K562 (cell line): ENCODE data around the gene HMGXB3. TPM values are rescaled to one million over a fixed set of nuclear protein-coding genes. Genes with fewer than 3 reads are reported as not detected.
A peak's percentile ranks its signal among the peaks of the same experiment; 100 is the strongest.

ENCODE experiments used
- ATAC-seq: fragments of 200-7000 bp; cut with Tn5 transposase; 3 replicates; pipeline ENCODE4 v1.9.1; 2020; ENCODE audit warnings: moderate library complexity
- BruUV-seq: library from RNA; stranded (reverse); fragments of 400-500 nt; replicated peaks from 2 replicates; lab custom pipeline; 2021; lab: Mats Ljungman, UMichigan
- CTCF ChIA-PET: fragments of 300-600 bp; formaldehyde crosslinking; extraction: SDS; loops from one replicate; lab custom pipeline; 2021; ENCODE audit warnings: low intra/inter-chr PET ratio; lab: Yijun Ruan, JAX
- POLR2A ChIA-PET: fragments of 300-600, 350-650 bp; sonication (Branson Sonifier 250); formaldehyde crosslinking; extraction: SDS; loops from one replicate; lab custom pipeline; 2021; ENCODE audit warnings: antibody characterized with exemption, inconsistent platforms; lab: Yijun Ruan, JAX
- DNase-seq, 4 experiments: peaks; one replicate each; pipeline versions ENCODE4 v3.0.0 to v3.0.0-alpha.2; 2011 to 2018; ENCODE audit warnings: low spot score in 3 of 4, mixed read lengths in 3 of 4; ENCODE audit errors: extremely low read depth in 1 of 4
- FAIRE-seq: peaks from 2 replicates; lab custom pipeline; 2011; peaks lifted over from hg19 to GRCh38; lab: Jason Lieb, UNC
- H2AFZ ChIP-seq: 2 replicates; pipeline ENCODE4 v1.6.0; 2011; ENCODE audit warnings: low read depth, low read length, control low read depth, inconsistent platforms
- H3K27ac ChIP-seq: fragments of 200-600 bp; 3 replicates; pipeline ENCODE4 v1.8.0; 2011; ENCODE audit warnings: low read depth, mild to moderate bottlenecking, control low read depth, inconsistent platforms, low read length, moderate library complexity, mixed read lengths; ENCODE audit errors: extremely low read depth
- H3K27me3 ChIP-seq, 2 experiments: fragments of 300-600 bp in 1 of 2; 2 replicates in 1 of 2; 3 replicates in 1 of 2; pipeline versions ENCODE4 v1.6.0 to v1.8.0; 2011; ENCODE audit warnings: inconsistent platforms in 2 of 2, low read length in 2 of 2, mild to moderate bottlenecking in 1 of 2, mixed read lengths in 1 of 2, moderate library complexity in 1 of 2; ENCODE audit not compliant: control insufficient read depth in 2 of 2, insufficient read depth in 2 of 2
- H3K36me3 ChIP-seq: fragments of 300-600 bp; 3 replicates; pipeline ENCODE4 v1.8.0; 2011; ENCODE audit warnings: mild to moderate bottlenecking, low read length, inconsistent platforms; ENCODE audit not compliant: control insufficient read depth, insufficient read depth
- H3K4me1 ChIP-seq, 2 experiments: fragments of 200-600 bp in 1 of 2; replicated peaks in 1 of 2; 2 replicates in 1 of 2; 3 replicates in 1 of 2; pipeline versions ENCODE4 v1.5.1 to v1.8.0; 2011; ENCODE audit warnings: inconsistent platforms in 2 of 2, low read length in 2 of 2, mild to moderate bottlenecking in 1 of 2, mixed read lengths in 1 of 2, moderate library complexity in 1 of 2; ENCODE audit not compliant: control insufficient read depth in 2 of 2, insufficient read depth in 2 of 2
- H3K4me2 ChIP-seq: 2 replicates; pipeline ENCODE4 v1.6.1; 2011; ENCODE audit warnings: low read length, control low read depth, inconsistent platforms, mixed read lengths; ENCODE audit not compliant: insufficient read depth
- H3K4me3 ChIP-seq: fragments of 200-600 bp; sonication (generic), shearing (Covaris generic); 2 replicates; pipeline ENCODE4 v1.5.1; 2016; ENCODE audit warnings: control low read depth, inconsistent platforms
- H3K79me2 ChIP-seq: fragments of 200-600 bp; 3 replicates; pipeline ENCODE4 v1.8.0; 2011; ENCODE audit warnings: low read length, inconsistent platforms; ENCODE audit not compliant: control insufficient read depth, insufficient read depth
- H3K9ac ChIP-seq, 2 experiments: 2 replicates each; pipeline versions ENCODE4 v1.6.0 to v1.6.1; 2011; ENCODE audit warnings: low read depth in 2 of 2, low read length in 2 of 2, control low read depth in 1 of 2, inconsistent platforms in 1 of 2, mild to moderate bottlenecking in 1 of 2, mixed read lengths in 1 of 2; ENCODE audit not compliant: insufficient read depth in 1 of 2
- H3K9me1 ChIP-seq: one replicate; pipeline ENCODE4 v1.6.0; 2011; ENCODE audit warnings: inconsistent platforms, mild to moderate bottlenecking, low read length, moderate library complexity; ENCODE audit not compliant: control insufficient read depth, insufficient read depth
- H3K9me3 ChIP-seq: replicated peaks from 2 replicates; pipeline ENCODE4 v1.5.1; 2011; ENCODE audit warnings: low read depth, low read length, inconsistent platforms; ENCODE audit not compliant: control insufficient read depth, insufficient read depth
- H4K20me1 ChIP-seq: replicated peaks from 2 replicates; pipeline ENCODE4 v1.6.1; 2011; ENCODE audit warnings: low read length, inconsistent platforms, mixed read lengths; ENCODE audit not compliant: control insufficient read depth, insufficient read depth
- ATF1 ChIP-seq, 2 experiments: fragments of 450-650 bp in 1 of 2; IDR thresholded peaks; 2 replicates each; pipeline ENCODE4 v1.6.1; 2016; ENCODE audit warnings: missing compliant biosample characterization in 1 of 2, missing genetic modification characterization in 1 of 2
- BMI1 ChIP-seq: fragments of 150-350 bp; IDR thresholded peaks from 2 replicates; pipeline ENCODE4 v1.6.1; 2014; ENCODE audit warnings: low read length
- CXXC5 ChIP-seq: fragments of 250-450 bp; sonication (Bioruptor Pico); IDR thresholded peaks from 2 replicates; pipeline ENCODE4 v1.8.0; 2022; ENCODE audit warnings: inconsistent platforms, mild to moderate bottlenecking, moderate library complexity
- HDGF ChIP-seq: fragments of 450-650 bp; IDR thresholded peaks from 2 replicates; pipeline ENCODE4 v1.6.1; 2016
- MEIS2 ChIP-seq: fragments of 450-650 bp; IDR thresholded peaks from 2 replicates; pipeline ENCODE4 v1.6.1; 2014; ENCODE audit warnings: mild to moderate bottlenecking; ENCODE audit not compliant: partially characterized antibody
- RHOXF2B ChIP-seq: fragments of 250-450 bp; sonication (Bioruptor Pico); conservative IDR thresholded peaks from 2 replicates; pipeline ENCODE4 v1.5.1; 2021
- THRAP3 ChIP-seq: fragments of 450-650 bp; IDR thresholded peaks from 2 replicates; pipeline ENCODE4 v1.6.1; 2016; ENCODE audit warnings: mild to moderate bottlenecking, inconsistent platforms, borderline replicate concordance
- ZFP30 ChIP-seq: fragments of 250-450 bp; sonication (Bioruptor Pico); IDR thresholded peaks from 2 replicates; pipeline ENCODE4 v1.8.0; 2022; ENCODE audit warnings: moderate library complexity, mild to moderate bottlenecking, inconsistent platforms, borderline replicate concordance
- ZKSCAN3 ChIP-seq: fragments of 250-450 bp; sonication (Bioruptor Pico); IDR thresholded peaks from 2 replicates; pipeline ENCODE4 v1.4.0; 2020
- ZNF146 ChIP-seq: IDR thresholded peaks from one replicate; pipeline ENCODE4 v1.6.1; 2018; ENCODE audit warnings: missing compliant biosample characterization; ENCODE audit not compliant: unreplicated experiment
- ZNF584 ChIP-seq: fragments of 200-800 bp; sonication (Bioruptor generic); IDR thresholded peaks from 2 replicates; pipeline ENCODE4 v1.6.1; 2016; ENCODE audit warnings: low read depth, mild to moderate bottlenecking, missing genetic modification characterization, missing compliant biosample characterization
- ZNF586 ChIP-seq: fragments of 450-650 bp; formaldehyde crosslinking; conservative IDR thresholded peaks from 2 replicates; pipeline ENCODE4 v1.4.0; 2020; ENCODE audit warnings: mild to moderate bottlenecking, moderate library complexity
- ZNF79 ChIP-seq: fragments of 250-450 bp; sonication (Bioruptor Pico); IDR thresholded peaks from 2 replicates; pipeline ENCODE4 v1.4.0; 2020; ENCODE audit warnings: low read depth, mild to moderate bottlenecking, moderate library complexity
- WGBS: fragments of 100-300 bp; shearing (Covaris generic); methylation state at CpG from one replicate; pipeline ENCODE4 v1.1.6; 2016; ENCODE audit warnings: low coverage, mixed read lengths; ENCODE audit not compliant: insufficient coverage; ENCODE audit errors: missing lambda C conversion rate; 5-methylcytosine and 5-hydroxymethylcytosine counted together
- in situ Hi-C: fragments of 300-500 bp; cut with MboI; formaldehyde crosslinking; loops from 4 replicates; pipeline ENCODE4 v1.15.0; 2018; ENCODE audit warnings: inconsistent platforms, mixed read lengths
- intact Hi-C: fragments of 100-400 bp; cut with micrococcal nuclease; formaldehyde crosslinking; loops from 2 replicates; pipeline ENCODE4 v1.14.2; 2022
- polyA plus RNA-seq, 8 experiments: library from polyadenylated mRNA; depleted of rRNA in 4 of 8; stranded (reverse) in 5 of 8; unstranded in 3 of 8; fragments of >200 nt; fragmentation: Nextera tagmentation in 2 of 8; fragmentation: Illumina TruSeq in 1 of 8; extraction: Ambion mirVana in 2 of 8; extraction: Trizol in 1 of 8; gene quantifications; 2 replicates each; pipeline versions ENCODE4 v1.2.1 to v1.2.3, GENCODE V29; 2011 to 2014; ENCODE audit warnings: inconsistent platforms in 1 of 8, missing spikeins in 1 of 8
- total RNA-seq, 7 experiments: library from RNA; depleted of rRNA in 6 of 7; stranded (reverse); fragments of >200 nt in 6 of 7; fragmentation: Illumina TruSeq in 2 of 7; extraction: Trizol in 2 of 7; gene quantifications; 2 replicates each; pipeline versions ENCODE4 v1.2.1 to v1.2.3, GENCODE V29; 2011 to 2021; ENCODE audit warnings: low replicate concordance in 1 of 7
- TF ChIP-seq, protein P1 (sequence below): fragments of 450-650 bp; IDR thresholded peaks from 2 replicates; pipeline ENCODE4 v1.6.1; 2016; ENCODE audit warnings: missing biosample characterization, missing genetic modification characterization
- TF ChIP-seq, protein P2 (sequence below), 2 experiments: IDR thresholded peaks in 1 of 2; conservative IDR thresholded peaks in 1 of 2; 2 replicates each; pipeline ENCODE4 v1.6.1; 2016; ENCODE audit warnings: low read depth in 2 of 2, mild to moderate bottlenecking in 1 of 2, missing compliant biosample characterization in 1 of 2, missing genetic modification characterization in 1 of 2, moderate library complexity in 1 of 2

The HMGXB3 gene
- total and polyA plus RNA-seq, 9 of the 15 experiments (the other 6 are each of a cell fraction or from before 2014, with no cell fraction given) = 1.8 to 44.1 (median 32.2) TPM

DNA sequence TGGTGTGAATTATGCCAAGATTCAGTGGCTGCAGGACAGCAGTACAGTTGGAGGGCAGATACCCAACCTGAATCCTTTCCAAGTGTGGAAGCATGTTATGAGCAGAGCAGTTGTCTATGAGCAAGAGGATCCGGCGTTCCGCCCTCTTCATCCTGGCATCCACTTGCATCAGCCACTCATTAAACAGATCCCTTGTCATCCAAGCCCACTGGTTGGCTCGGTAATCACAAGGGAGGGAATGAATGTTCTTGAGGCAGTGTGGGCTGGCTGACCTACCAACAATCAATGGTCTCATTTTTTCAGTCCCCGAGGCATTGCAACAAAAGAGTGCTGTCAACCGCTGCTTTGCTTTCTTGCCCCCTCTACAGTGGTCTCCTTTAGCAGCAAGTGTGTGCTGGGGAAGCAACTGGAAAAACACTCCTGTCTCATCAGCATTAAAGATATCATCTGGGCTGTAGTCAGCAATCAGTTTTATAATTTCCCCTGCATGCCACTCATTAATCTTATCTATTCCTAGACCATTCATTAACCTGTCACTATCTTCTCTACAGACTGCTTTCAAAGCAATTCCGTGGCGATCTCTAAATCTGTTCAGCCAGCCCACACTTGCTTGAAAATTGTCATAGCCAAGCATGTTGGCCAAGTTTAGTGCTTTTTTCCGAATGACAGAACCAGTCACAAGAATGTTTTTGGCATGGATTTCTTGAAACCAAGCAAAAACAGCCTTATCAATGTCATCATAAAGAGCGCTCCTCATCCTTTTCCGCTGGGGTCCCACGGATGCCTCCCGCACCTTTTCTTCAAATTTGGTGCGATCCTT lies 4.9 kb upstream of the HMGXB3 start:
- Histone ChIP-seq H3K9me1 (no peaks in the 10 kb centered on the region), H3K4me2 (no peak overlapping the region), H3K4me3 (no peak overlapping the region), H3K27me3 (no peaks in the 10 kb centered on the region), H3K79me2 (peaks cover 21% of the 10 kb centered on the region), H3K4me1 (peaks cover 4% of the 10 kb centered on the region in 2 experiments; a peak in 3 of 5 replicates), H4K20me1 (no peaks in the 10 kb centered on the region), H3K9me3 (no peaks in the 10 kb centered on the region), H2AFZ (no peak overlapping the region), H3K36me3 (peaks cover 7% of the 10 kb centered on the region; the same call in 2 of the 3 replicates), H3K27ac (no peak overlapping the region), H3K9ac (no peak overlapping the region)
- in situ Hi-C loops = loop anchor here (5.0 kb wide), 1 partner anchor 358 kb away; no protein-coding TSS in a partner anchor
- ATAC-seq (no peak), FAIRE-seq (no peak), DNase-seq (no peak)
- no peak for TF ChIP-seq CXXC5 (CRISPR knock-in tag)
- TF ChIP-seq RHOXF2B (CRISPR knock-in tag) = no peak
- no peak for TF ChIP-seq ZNF584
- TF ChIP-seq HDGF = no peak
- no peak for TF ChIP-seq ZNF146 (CRISPR knock-in tag)
- no peak for TF ChIP-seq ZNF79 (CRISPR knock-in tag)
- TF ChIP-seq BMI1 = no peak
- TF ChIP-seq ATF1 (CRISPR knock-in tag; IDR thresholded peaks at IDR 0.05) = no peak
- TF ChIP-seq ATF1 (tag; IDR thresholded peaks at IDR 0.05) = no peak
- TF ChIP-seq, protein P1, sequence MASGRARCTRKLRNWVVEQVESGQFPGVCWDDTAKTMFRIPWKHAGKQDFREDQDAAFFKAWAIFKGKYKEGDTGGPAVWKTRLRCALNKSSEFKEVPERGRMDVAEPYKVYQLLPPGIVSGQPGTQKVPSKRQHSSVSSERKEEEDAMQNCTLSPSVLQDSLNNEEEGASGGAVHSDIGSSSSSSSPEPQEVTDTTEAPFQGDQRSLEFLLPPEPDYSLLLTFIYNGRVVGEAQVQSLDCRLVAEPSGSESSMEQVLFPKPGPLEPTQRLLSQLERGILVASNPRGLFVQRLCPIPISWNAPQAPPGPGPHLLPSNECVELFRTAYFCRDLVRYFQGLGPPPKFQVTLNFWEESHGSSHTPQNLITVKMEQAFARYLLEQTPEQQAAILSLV (tag) = no peak
- TF ChIP-seq, protein P2, sequence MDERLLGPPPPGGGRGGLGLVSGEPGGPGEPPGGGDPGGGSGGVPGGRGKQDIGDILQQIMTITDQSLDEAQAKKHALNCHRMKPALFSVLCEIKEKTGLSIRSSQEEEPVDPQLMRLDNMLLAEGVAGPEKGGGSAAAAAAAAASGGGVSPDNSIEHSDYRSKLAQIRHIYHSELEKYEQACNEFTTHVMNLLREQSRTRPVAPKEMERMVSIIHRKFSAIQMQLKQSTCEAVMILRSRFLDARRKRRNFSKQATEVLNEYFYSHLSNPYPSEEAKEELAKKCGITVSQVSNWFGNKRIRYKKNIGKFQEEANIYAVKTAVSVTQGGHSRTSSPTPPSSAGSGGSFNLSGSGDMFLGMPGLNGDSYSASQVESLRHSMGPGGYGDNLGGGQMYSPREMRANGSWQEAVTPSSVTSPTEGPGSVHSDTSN (CRISPR knock-in tag; IDR thresholded peaks at IDR 0.05; ENCODE audit: low read depth) = no peak
- TF ChIP-seq, protein P2 (tag; conservative IDR thresholded peaks at IDR 0.05; ENCODE audit: low read depth) = peak; percentile 43; the same call in 1 of the 2 replicates
- no peak for TF ChIP-seq ZFP30 (CRISPR knock-in tag)
- no peak for TF ChIP-seq ZKSCAN3 (CRISPR knock-in tag)
- no peak for TF ChIP-seq THRAP3
- peak; percentile 45 for TF ChIP-seq MEIS2
- no peak for TF ChIP-seq ZNF586
- WGBS = 78% methylated on average over 14 of the region's 14 CpGs
- no TSS peak for BruUV-seq
- ChIA-PET CTCF (no interaction called here), POLR2A (interaction anchor here (0.6 to 0.8 kb wide), 3 partner anchors 10 to 14 kb away, joined by 3 to 4 read pairs (median 3); no protein-coding TSS in a partner anchor)
- intact Hi-C loops = no loop called here
